NCI-H1048 (cell line): ENCODE results near the gene RPS6KA2.
"Not testable (repeated sequence)": the region's sequence is repeated elsewhere in the genome, so short reads cannot be mapped to it uniquely, and the experiment has no call there.

ENCODE experiments used
- DNase-seq: peaks from one replicate; lab custom pipeline; 2025; lab: John Stamatoyannopoulos, UW

Gene RPS6KA2

GRCh38 chr6:166418691-166419143 lies 208.3 kb downstream of the RPS6KA2 start:
- DNase-seq = no peak

GRCh38 chr6:166417285-166417691 lies 209.8 kb downstream of the RPS6KA2 start:
- DNase-seq = no peak

GRCh38 chr6:166415833-166416347 lies 211.2 kb downstream of the RPS6KA2 start:
- DNase-seq = no peak

- no peak for DNase-seq
Measured at GRCh38 chr6:166415306-166415705, 211.7 kb downstream of the RPS6KA2 start.

- no peak for DNase-seq
Measured at GRCh38 chr6:166413491-166413951, 213.5 kb downstream of the RPS6KA2 start.

GRCh38 chr6:166412911-166413384 lies 214.1 kb downstream of the RPS6KA2 start:
- DNase-seq = no peak

- DNase-seq = no peak
Measured at GRCh38 chr6:166412156-166412910, 214.7 kb downstream of the RPS6KA2 start.

GRCh38 chr6:166411721-166412151 lies 215.3 kb downstream of the RPS6KA2 start:
- DNase-seq = no peak

GRCh38 chr6:166411271-166411670 lies 215.8 kb downstream of the RPS6KA2 start:
- DNase-seq = no peak

GRCh38 chr6:166410426-166410935 lies 216.6 kb downstream of the RPS6KA2 start:
- no peak for DNase-seq

- no peak for DNase-seq
Measured at GRCh38 chr6:166408936-166409755, 217.9 kb downstream of the RPS6KA2 start.

- DNase-seq = no peak
Measured at GRCh38 chr6:166406197-166406596, 220.9 kb downstream of the RPS6KA2 start.

GRCh38 chr6:166405386-166405785 lies 221.7 kb downstream of the RPS6KA2 start:
- DNase-seq = no peak

GRCh38 chr6:166402582-166403277 lies 224.3 kb downstream of the RPS6KA2 start:
- no peak for DNase-seq

GRCh38 chr6:166400649-166401250 lies 226.3 kb downstream of the RPS6KA2 start:
- DNase-seq = not testable (repeated sequence)

GRCh38 chr6:166400181-166400580 lies 226.9 kb downstream of the RPS6KA2 start:
- no peak for DNase-seq

GRCh38 chr6:166398348-166398747 lies 228.7 kb downstream of the RPS6KA2 start:
- DNase-seq = no peak

GRCh38 chr6:166397849-166398248 lies 229.2 kb downstream of the RPS6KA2 start:
- DNase-seq = no peak

- no peak for DNase-seq
Measured at GRCh38 chr6:166395778-166396177, 231.3 kb downstream of the RPS6KA2 start.

- DNase-seq = no peak
Measured at GRCh38 chr6:166395351-166395750, 231.7 kb downstream of the RPS6KA2 start.
